PC-3 (cell line): ENCODE results near the gene COG3. TPM values are rescaled to one million over a fixed set of nuclear protein-coding genes. Genes with fewer than 3 reads are reported as not detected.

Experiments used
- ATAC-seq: fragments of 200-7000 bp; cut with Tn5 transposase; 2 replicates; pipeline ENCODE4 v1.9.1; 2020; ENCODE audit warnings: mild to moderate bottlenecking, moderate library complexity
- BruUV-seq: library from RNA; stranded (reverse); fragments of 400-500 nt; replicated peaks from 2 replicates; lab custom pipeline; 2021; lab: Mats Ljungman, UMichigan
- CTCF ChIA-PET: fragments of 300-600 bp; sonication (Branson Sonifier 250); formaldehyde crosslinking; loops from one replicate; lab custom pipeline; 2022; ENCODE audit warnings: antibody characterized with exemption; lab: Charles Lee
- POLR2A ChIA-PET: fragments of 300-600 bp; sonication (Branson Sonifier 250); formaldehyde crosslinking; loops from one replicate; lab custom pipeline; 2022; ENCODE audit warnings: antibody characterized with exemption; ENCODE audit not compliant: unreplicated experiment; lab: Charles Lee
- DNase-seq: peaks from one replicate; pipeline ENCODE4 v3.0.0-alpha.2; 2015
- H2AFZ ChIP-seq: fragments of 300-600 bp; sonication (generic); 2 replicates; pipeline ENCODE4 v1.6.0; 2016; ENCODE audit warnings: antibody characterized with exemption, low read length
- H3F3A ChIP-seq: fragments of 300-600 bp; sonication (generic); one replicate; pipeline ENCODE4 v1.6.0; 2017; ENCODE audit warnings: antibody characterized with exemption, low read length, control low read depth, mild to moderate bottlenecking; ENCODE audit not compliant: unreplicated experiment
- H3K27ac ChIP-seq: fragments of 300-600 bp; sonication (generic); 2 replicates; pipeline ENCODE4 v1.5.1; 2016; ENCODE audit warnings: mild to moderate bottlenecking, low read length
- H3K27me3 ChIP-seq: fragments of 300-600 bp; sonication (generic); 2 replicates; pipeline ENCODE4 v1.6.1; 2016; ENCODE audit warnings: low read length, mixed read lengths
- H3K36me3 ChIP-seq: fragments of 300-600 bp; sonication (generic); 2 replicates; pipeline ENCODE4 v1.6.1; 2016; ENCODE audit warnings: low read depth, mixed run types, low read length, mixed read lengths
- H3K4me1 ChIP-seq: fragments of 300-600 bp; sonication (generic); 2 replicates; pipeline ENCODE4 v1.5.1; 2016; ENCODE audit warnings: low read length; ENCODE audit not compliant: insufficient read depth
- H3K4me2 ChIP-seq: fragments of 300-600 bp; sonication (generic); 2 replicates; pipeline ENCODE4 v1.6.0; 2016; ENCODE audit warnings: low read length
- H3K4me3 ChIP-seq: fragments of 300-600 bp; sonication (generic); 2 replicates; pipeline ENCODE4 v1.5.1; 2016; ENCODE audit warnings: mild to moderate bottlenecking, low read length, mixed read lengths
- H3K79me2 ChIP-seq: fragments of 300-600 bp; sonication (generic); 2 replicates; pipeline ENCODE4 v1.6.1; 2017; ENCODE audit warnings: low read length, mixed read lengths
- H3K9ac ChIP-seq: fragments of 300-600 bp; sonication (generic); 2 replicates; pipeline ENCODE4 v1.6.0; 2016; ENCODE audit warnings: mild to moderate bottlenecking, low read length
- H3K9me2 ChIP-seq: fragments of 300-600 bp; sonication (generic); replicated peaks from 2 replicates; pipeline ENCODE4 v1.6.1; 2016; ENCODE audit warnings: mixed run types, low read length, mixed read lengths
- H3K9me3 ChIP-seq: fragments of 300-600 bp; sonication (generic); 2 replicates; pipeline ENCODE4 v1.6.1; 2016; ENCODE audit warnings: low read length, mixed read lengths
- H4K20me1 ChIP-seq: fragments of 300-600 bp; sonication (generic); 2 replicates; pipeline ENCODE4 v1.6.1; 2016; ENCODE audit warnings: low read length, mixed read lengths
- EZH2 ChIP-seq: fragments of 300-600 bp; sonication (generic); IDR thresholded peaks from one replicate; pipeline ENCODE4 v1.6.1; 2017; ENCODE audit warnings: antibody characterized with exemption, mild to moderate bottlenecking, low read length; ENCODE audit not compliant: unreplicated experiment
- EZH2phosphoT487 ChIP-seq: fragments of 300-600 bp; sonication (generic); IDR thresholded peaks from 2 replicates; pipeline ENCODE4 v1.6.1; 2018; ENCODE audit warnings: mild to moderate bottlenecking, antibody characterized with exemption, low read length, borderline replicate concordance
- intact Hi-C: fragments of 100-400 bp; cut with micrococcal nuclease; formaldehyde crosslinking; loops from 2 replicates; pipeline ENCODE4 v1.9.0; 2023
- total RNA-seq: library from RNA; depleted of rRNA; stranded (reverse); fragments of >200 nt; gene quantifications from 2 replicates; pipeline ENCODE4 v1.2.3, GENCODE V29; 2014
- TF ChIP-seq, protein P1 (sequence below): fragments of 300-600 bp; sonication (generic); conservative IDR thresholded peaks from 2 replicates; pipeline ENCODE4 v1.5.1; 2017; ENCODE audit warnings: antibody characterized with exemption, low read depth, mild to moderate bottlenecking, low read length

The COG3 gene
- total RNA-seq, 1 experiment from 2014 or later: 28.8 TPM

DNA sequence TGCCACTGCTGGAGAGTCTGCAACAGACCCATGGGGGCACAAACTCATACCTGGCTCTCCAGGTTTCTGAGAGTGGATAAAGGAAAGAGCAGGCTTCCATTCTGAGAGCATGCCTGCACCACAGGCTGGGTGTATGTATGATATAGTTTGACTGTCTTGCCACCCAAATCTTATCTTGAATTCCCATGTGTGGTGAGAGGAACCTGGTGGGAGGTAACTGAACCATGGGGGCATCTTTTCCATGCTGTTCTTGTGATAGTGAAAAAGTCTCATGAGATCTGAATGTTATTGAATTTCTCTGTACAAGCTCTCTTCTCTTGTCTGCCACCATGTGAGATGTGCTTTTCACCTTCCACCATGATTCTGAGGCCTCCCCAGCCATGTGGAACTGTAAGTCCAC lies 100.6 kb downstream of the COG3 start:
- Histone ChIP-seq H2AFZ (no peak overlapping the region), H3K79me2 (no peaks in the 10 kb centered on the region), H3K9ac (no peak overlapping the region), H3F3A (no peaks in the 10 kb centered on the region), H3K27me3 (no peaks in the 10 kb centered on the region), H3K36me3 (no peaks in the 10 kb centered on the region), H3K4me1 (peaks cover 8% of the 10 kb centered on the region; the same call in 1 of the 2 replicates), H3K4me2 (no peak overlapping the region), H3K9me3 (no peaks in the 10 kb centered on the region), H3K4me3 (no peak overlapping the region), H4K20me1 (no peaks in the 10 kb centered on the region), H3K9me2 (no peaks in the 10 kb centered on the region), H3K27ac (no peak overlapping the region)
- intact Hi-C loops: no loop called here
- ATAC-seq (no peak), DNase-seq (no peak)
- BruUV-seq: no TSS peak
- TF ChIP-seq, protein P1, sequence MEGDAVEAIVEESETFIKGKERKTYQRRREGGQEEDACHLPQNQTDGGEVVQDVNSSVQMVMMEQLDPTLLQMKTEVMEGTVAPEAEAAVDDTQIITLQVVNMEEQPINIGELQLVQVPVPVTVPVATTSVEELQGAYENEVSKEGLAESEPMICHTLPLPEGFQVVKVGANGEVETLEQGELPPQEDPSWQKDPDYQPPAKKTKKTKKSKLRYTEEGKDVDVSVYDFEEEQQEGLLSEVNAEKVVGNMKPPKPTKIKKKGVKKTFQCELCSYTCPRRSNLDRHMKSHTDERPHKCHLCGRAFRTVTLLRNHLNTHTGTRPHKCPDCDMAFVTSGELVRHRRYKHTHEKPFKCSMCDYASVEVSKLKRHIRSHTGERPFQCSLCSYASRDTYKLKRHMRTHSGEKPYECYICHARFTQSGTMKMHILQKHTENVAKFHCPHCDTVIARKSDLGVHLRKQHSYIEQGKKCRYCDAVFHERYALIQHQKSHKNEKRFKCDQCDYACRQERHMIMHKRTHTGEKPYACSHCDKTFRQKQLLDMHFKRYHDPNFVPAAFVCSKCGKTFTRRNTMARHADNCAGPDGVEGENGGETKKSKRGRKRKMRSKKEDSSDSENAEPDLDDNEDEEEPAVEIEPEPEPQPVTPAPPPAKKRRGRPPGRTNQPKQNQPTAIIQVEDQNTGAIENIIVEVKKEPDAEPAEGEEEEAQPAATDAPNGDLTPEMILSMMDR: no peak
- TF ChIP-seq EZH2: no peak
- TF ChIP-seq EZH2phosphoT487: no peak
- CTCF ChIA-PET: no interaction called here
- POLR2A ChIA-PET: no interaction called here

DNA sequence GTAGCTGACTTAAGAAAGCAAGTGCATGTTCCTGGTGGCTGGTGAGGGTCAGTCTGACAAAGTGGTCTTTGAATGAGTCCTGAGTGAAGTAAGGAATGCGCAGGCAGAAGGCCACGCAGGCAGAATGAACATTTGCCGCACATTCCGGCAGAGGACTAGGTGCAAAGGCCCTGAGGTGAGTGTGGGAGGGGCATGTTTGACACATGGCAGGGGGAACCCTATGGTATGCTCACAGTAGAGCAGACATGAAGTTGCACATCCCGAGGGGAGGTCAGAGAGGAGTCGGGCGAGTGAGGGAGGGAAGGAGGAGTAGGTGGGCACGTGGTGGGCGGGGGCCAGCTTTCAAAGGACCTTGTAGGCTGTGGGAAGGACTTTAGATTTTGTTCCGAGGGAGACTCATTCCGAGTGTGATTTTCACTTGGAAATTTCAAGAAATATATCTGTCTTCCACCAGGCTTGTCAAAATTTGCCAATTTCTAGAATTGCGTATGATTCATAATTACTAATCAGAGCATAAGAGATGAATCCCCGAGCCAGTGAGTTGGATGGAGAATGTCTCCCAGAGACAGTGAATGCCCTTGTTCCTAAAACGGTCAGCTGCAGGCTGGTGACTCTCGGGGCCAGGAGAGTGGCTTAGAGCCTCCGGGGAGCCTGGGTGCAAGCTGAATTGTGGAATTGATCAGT lies 110.5 kb downstream of the COG3 start:
- TF ChIP-seq EZH2phosphoT487: no peak
- no peak for TF ChIP-seq EZH2
- TF ChIP-seq, protein P1: no peak
- Histone ChIP-seq H3K9ac (no peak overlapping the region), H3K79me2 (no peaks in the 10 kb centered on the region), H3K27me3 (no peaks in the 10 kb centered on the region), H4K20me1 (no peaks in the 10 kb centered on the region), H3K4me3 (no peak overlapping the region), H3K4me2 (peak overlapping the region; percentile 39), H3K27ac (no peak overlapping the region), H3K9me2 (no peaks in the 10 kb centered on the region), H3K9me3 (no peaks in the 10 kb centered on the region), H3K36me3 (no peaks in the 10 kb centered on the region), H2AFZ (0 out of 2 replicates have a peak overlapping the region, but pooled peaks have one; percentile 34), H3K4me1 (peaks cover 8% of the 10 kb centered on the region), H3F3A (no peaks in the 10 kb centered on the region)
- ChIA-PET CTCF (no interaction called here), POLR2A (no interaction called here)
- DNase-seq: peak; percentile 54
- peak; percentile 84 for ATAC-seq
- intact Hi-C loops: no loop called here
- BruUV-seq: no TSS peak

DNA sequence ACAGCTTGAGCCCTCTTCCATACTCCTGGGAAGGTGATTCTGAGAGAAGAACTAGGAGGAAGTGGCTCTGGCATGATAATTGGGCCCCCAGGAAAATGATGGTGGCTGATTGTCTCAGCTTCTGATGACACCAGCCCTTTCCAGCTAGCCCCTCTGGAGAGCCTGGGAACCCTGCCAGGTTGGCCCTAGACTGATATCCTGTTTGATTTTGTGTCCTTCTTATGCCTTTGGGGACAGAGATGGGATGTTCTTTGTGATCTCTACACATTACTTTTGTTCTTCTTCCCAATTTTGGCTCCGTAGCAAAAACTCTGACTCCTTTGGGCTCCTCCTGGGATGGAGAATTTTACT lies 111.1 kb downstream of the COG3 start:
- Histone ChIP-seq H3K27me3 (no peaks in the 10 kb centered on the region), H3K4me2 (peak overlapping the region; percentile 39), H3K36me3 (no peaks in the 10 kb centered on the region), H3K4me3 (no peak overlapping the region), H3K9me2 (no peaks in the 10 kb centered on the region), H3K79me2 (no peaks in the 10 kb centered on the region), H4K20me1 (no peaks in the 10 kb centered on the region), H3F3A (no peaks in the 10 kb centered on the region), H3K27ac (no peak overlapping the region), H3K4me1 (peaks cover 8% of the 10 kb centered on the region), H2AFZ (0 out of 2 replicates have a peak overlapping the region, but pooled peaks have one; percentile 34), H3K9ac (no peak overlapping the region), H3K9me3 (no peaks in the 10 kb centered on the region)
- no TSS peak for BruUV-seq
- DNase-seq (no peak), ATAC-seq (no peak)
- ChIA-PET CTCF (no interaction called here), POLR2A (no interaction called here)
- TF ChIP-seq EZH2phosphoT487 (no peak), EZH2 (no peak)
- TF ChIP-seq, protein P1: no peak
- intact Hi-C loops: no loop called here
